ENCODE measurements around the gene CMTM2. TPM values are rescaled to one million over a fixed set of nuclear protein-coding genes. Genes with fewer than 3 reads are reported as not detected.
A peak's percentile ranks its signal among the peaks of the same experiment; 100 is the strongest.

CMTM2 gene
- total and polyA plus RNA-seq, 9 of the 15 experiments (the other 6 are each of a cell fraction or from before 2014, with no cell fraction given) = not detected

DNA sequence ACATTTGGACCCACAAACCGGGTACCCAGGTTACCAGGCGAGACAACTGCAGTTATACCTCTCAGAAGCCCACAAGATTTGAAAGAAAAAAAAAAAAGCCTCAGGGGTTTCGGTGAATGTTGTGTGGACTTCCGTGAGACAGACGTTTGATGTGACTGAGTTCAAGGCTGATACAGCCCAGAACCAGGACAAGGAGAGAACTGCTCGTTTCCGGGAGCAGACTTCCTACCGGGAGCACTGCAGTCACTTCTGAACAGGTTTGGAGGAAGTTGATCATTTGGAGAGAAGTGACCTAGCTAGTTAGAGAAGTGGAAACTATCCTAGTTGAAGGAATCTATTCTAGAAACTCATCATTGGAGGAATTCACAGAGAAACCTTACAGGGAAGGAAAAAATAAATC lies 26.0 kb upstream of the CMTM2 start:
- ATAC-seq (no peak), FAIRE-seq (peak; percentile 44), DNase-seq (ENCODE audit: extremely low read depth in 1 of 4, low spot score in 3 of 4) (peak in 1 of 4 experiments; percentile 41)
- Histone ChIP-seq H3K36me3 (ENCODE audit: control insufficient read depth, insufficient read depth, low read length) (peaks cover 24% of the 10 kb centered on the region; the same call in 2 of the 3 replicates), H4K20me1 (replicated peaks; ENCODE audit: control insufficient read depth, insufficient read depth, low read length) (no peaks in the 10 kb centered on the region), H3K4me2 (ENCODE audit: insufficient read depth, low read length) (peak overlapping the region; percentile 93), H3K27ac (ENCODE audit: extremely low read depth, low read depth, low read length) (peak overlapping the region; percentile 97), H2AFZ (ENCODE audit: low read depth, low read length) (peak overlapping the region; percentile 96), H3K9me1 (ENCODE audit: control insufficient read depth, insufficient read depth, low read length) (peaks cover 3% of the 10 kb centered on the region), H3K4me3 (peak overlapping the region; percentile 48), H3K79me2 (ENCODE audit: control insufficient read depth, insufficient read depth, low read length) (peaks cover 37% of the 10 kb centered on the region), H3K9me3 (replicated peaks; ENCODE audit: control insufficient read depth, insufficient read depth, low read depth, low read length) (no peaks in the 10 kb centered on the region), H3K9ac (ENCODE audit: insufficient read depth in 1 of 2, low read depth in 2 of 2, low read length in 2 of 2) (peak overlapping the region; percentile 86 to 94; a peak in 3 of 4 replicates), H3K4me1 (replicated peaks in 1 of 2; ENCODE audit: control insufficient read depth in 2 of 2, insufficient read depth in 2 of 2, low read length in 2 of 2) (peaks cover 37 to 43% of the 10 kb centered on the region in 2 experiments), H3K27me3 (ENCODE audit: control insufficient read depth in 2 of 2, insufficient read depth in 2 of 2, low read length in 2 of 2) (no peaks in the 10 kb centered on the region)
- BruUV-seq (replicated peaks) = no TSS peak
- in situ Hi-C loops (cut with MboI) (no loop called here), intact Hi-C loops (cut with micrococcal nuclease) (no loop called here)
- ChIA-PET POLR2A (interaction anchor here (1.0 to 2.5 kb wide), 2 partner anchors 10 to 76 kb away, joined by 5 to 16 read pairs; no protein-coding TSS in a partner anchor), CTCF (ENCODE audit: low intra/inter-chr PET ratio) (no interaction called here)
- WGBS (ENCODE audit: insufficient coverage, low coverage, missing lambda C conversion rate) = 2% methylated on average over 8 of the region's 8 CpGs
- TF ChIP-seq ZNF384 (IDR thresholded peaks at IDR 0.05; ENCODE audit: low read depth, low read length) (0 out of 2 replicates have a peak, but pooled peaks have one; percentile 18), ZNF766 (CRISPR knock-in tag; conservative IDR thresholded peaks at IDR 0.05) (0 out of 2 replicates have a peak, but pooled peaks have one; percentile 21), SIN3A (IDR thresholded peaks at IDR 0.05; ENCODE audit: borderline replicate concordance in 2 of 2, control insufficient read depth in 1 of 2, low read depth in 2 of 2, low read length in 2 of 2) (0 out of 4 replicates have a peak, but pooled peaks of 1 of the 2 experiments have one; percentile 14), ESRRB (CRISPR knock-in tag; IDR thresholded peaks at IDR 0.05; ENCODE audit: borderline replicate concordance) (no peak), GABPA (tag; conservative IDR thresholded peaks at IDR 0.05; ENCODE audit: low read depth) (peak; percentile 49; the same call in 1 of the 2 replicates), ZNF197 (CRISPR knock-in tag; IDR thresholded peaks at IDR 0.05; ENCODE audit: low read depth) (0 out of 2 replicates have a peak, but pooled peaks have one; percentile 6), ZNF644 (tag; IDR thresholded peaks at IDR 0.05; ENCODE audit: low read depth) (0 out of 2 replicates have a peak, but pooled peaks have one; percentile 24)
- TF ChIP-seq, protein P1, sequence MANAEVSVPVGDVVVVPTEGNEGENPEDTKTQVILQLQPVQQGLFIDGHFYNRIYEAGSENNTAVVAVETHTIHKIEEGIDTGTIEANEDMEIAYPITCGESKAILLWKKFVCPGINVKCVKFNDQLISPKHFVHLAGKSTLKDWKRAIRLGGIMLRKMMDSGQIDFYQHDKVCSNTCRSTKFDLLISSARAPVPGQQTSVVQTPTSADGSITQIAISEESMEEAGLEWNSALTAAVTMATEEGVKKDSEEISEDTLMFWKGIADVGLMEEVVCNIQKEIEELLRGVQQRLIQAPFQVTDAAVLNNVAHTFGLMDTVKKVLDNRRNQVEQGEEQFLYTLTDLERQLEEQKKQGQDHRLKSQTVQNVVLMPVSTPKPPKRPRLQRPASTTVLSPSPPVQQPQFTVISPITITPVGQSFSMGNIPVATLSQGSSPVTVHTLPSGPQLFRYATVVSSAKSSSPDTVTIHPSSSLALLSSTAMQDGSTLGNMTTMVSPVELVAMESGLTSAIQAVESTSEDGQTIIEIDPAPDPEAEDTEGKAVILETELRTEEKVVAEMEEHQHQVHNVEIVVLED (CRISPR knock-in tag; IDR thresholded peaks at IDR 0.05) = no peak
- TF ChIP-seq, protein P2, sequence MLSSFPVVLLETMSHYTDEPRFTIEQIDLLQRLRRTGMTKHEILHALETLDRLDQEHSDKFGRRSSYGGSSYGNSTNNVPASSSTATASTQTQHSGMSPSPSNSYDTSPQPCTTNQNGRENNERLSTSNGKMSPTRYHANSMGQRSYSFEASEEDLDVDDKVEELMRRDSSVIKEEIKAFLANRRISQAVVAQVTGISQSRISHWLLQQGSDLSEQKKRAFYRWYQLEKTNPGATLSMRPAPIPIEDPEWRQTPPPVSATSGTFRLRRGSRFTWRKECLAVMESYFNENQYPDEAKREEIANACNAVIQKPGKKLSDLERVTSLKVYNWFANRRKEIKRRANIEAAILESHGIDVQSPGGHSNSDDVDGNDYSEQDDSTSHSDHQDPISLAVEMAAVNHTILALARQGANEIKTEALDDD (IDR thresholded peaks at IDR 0.05) = peak; percentile 87

Data from K562 (cell line).